SK-N-SH (cell line): Measurements from ENCODE around the gene VAV1. TPM values are rescaled to one million over a fixed set of nuclear protein-coding genes. Genes with fewer than 3 reads are reported as not detected.

ENCODE experiments used
- CHD2 ChIP-seq: fragments of 150-350 bp; IDR thresholded peaks from 2 replicates; pipeline ENCODE4 v1.6.1; 2018; ENCODE audit warnings: low read length; ENCODE audit not compliant: partially characterized antibody
- ELF1 ChIP-seq: IDR thresholded peaks from 2 replicates; pipeline ENCODE4 v1.4.0; 2012
- EP300 ChIP-seq, 2 experiments: IDR thresholded peaks; 2 replicates each; pipeline versions ENCODE4 v1.4.0 to v1.6.1; 2012; ENCODE audit warnings: borderline replicate concordance in 1 of 2, low read depth in 1 of 2, low read length in 1 of 2
- FOSL2 ChIP-seq: IDR thresholded peaks from 2 replicates; pipeline ENCODE4 v1.4.0; 2012; ENCODE audit warnings: low read depth, mild to moderate bottlenecking, moderate library complexity, borderline replicate concordance
- FOXJ3 ChIP-seq: sonication (generic); formaldehyde crosslinking; IDR thresholded peaks from 2 replicates; pipeline ENCODE4 v1.5.1; 2020; ENCODE audit warnings: mild to moderate bottlenecking, missing genetic modification reagents
- FOXM1 ChIP-seq: IDR thresholded peaks from 2 replicates; pipeline ENCODE4 v1.4.0; 2012; ENCODE audit warnings: low read depth, mild to moderate bottlenecking
- GABPA ChIP-seq: IDR thresholded peaks from 2 replicates; pipeline ENCODE4 v1.4.0; 2012; ENCODE audit warnings: low read depth, mild to moderate bottlenecking
- GATA2 ChIP-seq: sonication (generic); formaldehyde crosslinking; IDR thresholded peaks from 2 replicates; pipeline ENCODE4 v1.5.0; 2020; ENCODE audit warnings: mild to moderate bottlenecking, missing genetic modification reagents
- MEF2A ChIP-seq: IDR thresholded peaks from 2 replicates; pipeline ENCODE4 v1.4.0; 2012; ENCODE audit warnings: low read depth, borderline replicate concordance
- MXI1 ChIP-seq: IDR thresholded peaks from 2 replicates; pipeline ENCODE4 v1.6.1; 2012; ENCODE audit warnings: mild to moderate bottlenecking, low read depth, low read length, improper control_type of control experiment
- NFIC ChIP-seq: IDR thresholded peaks from 2 replicates; pipeline ENCODE4 v1.4.0; 2012; ENCODE audit warnings: borderline replicate concordance
- RAD21 ChIP-seq: IDR thresholded peaks from 2 replicates; pipeline ENCODE4 v1.6.1; 2012; ENCODE audit warnings: mild to moderate bottlenecking, low read length
- REST ChIP-seq: IDR thresholded peaks from 2 replicates; pipeline ENCODE4 v1.6.1; 2012; ENCODE audit warnings: mild to moderate bottlenecking, low read depth, low read length, moderate library complexity
- RXRA ChIP-seq: IDR thresholded peaks from 2 replicates; pipeline ENCODE4 v1.4.0; 2012; ENCODE audit warnings: low read depth, mild to moderate bottlenecking, borderline replicate concordance
- SIN3A ChIP-seq: IDR thresholded peaks from 2 replicates; pipeline ENCODE4 v1.6.1; 2012; ENCODE audit warnings: low read depth, mild to moderate bottlenecking, low read length, moderate library complexity, borderline replicate concordance
- TAF1 ChIP-seq: IDR thresholded peaks from 2 replicates; pipeline ENCODE4 v1.6.1; 2012; ENCODE audit warnings: low read depth, mild to moderate bottlenecking, low read length, moderate library complexity, borderline replicate concordance
- TCF12 ChIP-seq: IDR thresholded peaks from 2 replicates; pipeline ENCODE4 v1.4.0; 2012
- YY1 ChIP-seq: IDR thresholded peaks from 2 replicates; pipeline ENCODE4 v1.4.0; 2012; ENCODE audit warnings: low read depth, mild to moderate bottlenecking
- polyA plus RNA-seq, 3 experiments: library from polyadenylated mRNA; depleted of rRNA; stranded (reverse); fragments of >200 nt; gene quantifications; 2 replicates each; pipeline ENCODE4 v1.2.3, GENCODE V29; 2012
- TF ChIP-seq, protein P1 (sequence below): IDR thresholded peaks from 2 replicates; pipeline ENCODE4 v1.4.0; 2012; ENCODE audit warnings: low read depth, borderline replicate concordance
- TF ChIP-seq, protein P2 (sequence below): fragments of 150-350 bp; IDR thresholded peaks from 2 replicates; pipeline ENCODE4 v1.6.1; 2016; ENCODE audit warnings: mild to moderate bottlenecking, low read depth, low read length
- TF ChIP-seq, protein P3 (sequence below): IDR thresholded peaks from 2 replicates; pipeline ENCODE4 v1.4.0; 2012; ENCODE audit warnings: low read depth, borderline replicate concordance

VAV1 gene
- polyA plus RNA-seq, 1 of the 3 experiments (the other 2 are of a cell fraction), result 0.02 TPM

DNA sequence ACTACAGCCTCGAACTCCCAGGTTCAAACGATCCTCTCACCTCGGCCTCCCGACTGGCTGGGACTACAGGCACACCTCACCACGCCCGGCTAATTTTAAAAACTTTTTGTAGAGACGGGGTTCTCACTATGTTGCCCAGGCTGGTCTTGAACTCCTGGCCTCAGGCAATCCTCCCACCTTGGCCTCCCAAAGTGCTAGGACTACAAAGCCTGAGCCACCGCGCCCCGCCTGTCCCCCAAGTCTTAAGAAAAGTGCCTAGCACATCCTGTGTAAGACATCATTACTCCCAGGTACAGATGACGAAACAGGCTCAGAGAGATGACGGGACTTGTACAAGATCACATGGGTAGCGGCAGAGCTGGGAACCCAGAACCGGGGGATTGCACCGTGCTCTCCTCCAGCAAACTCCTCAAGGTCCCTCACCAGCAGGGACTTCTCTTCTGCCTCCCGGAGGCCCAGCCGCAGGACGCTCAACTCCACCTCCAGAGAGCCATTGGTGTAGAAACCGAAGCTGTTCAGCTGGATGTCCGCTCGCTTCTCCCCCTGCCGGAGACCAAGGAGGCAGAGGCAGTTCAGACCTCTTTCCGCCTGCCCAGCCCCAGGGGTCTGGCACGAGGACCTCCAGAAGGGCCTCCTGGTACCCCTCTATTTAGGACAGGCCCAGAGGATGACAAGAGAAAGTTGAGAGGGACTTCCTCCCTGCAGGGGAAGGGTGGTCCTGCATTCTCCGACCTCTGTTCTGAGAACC, 36.2 kb upstream of the VAV1 start (continued):
- TF ChIP-seq REST, result no peak
- no peak for TF ChIP-seq FOSL2
- no peak for TF ChIP-seq MEF2A
- no peak for TF ChIP-seq FOXM1
- no peak; the same call in 1 of the 2 replicates for TF ChIP-seq MXI1
- no peak for TF ChIP-seq FOXJ3 (CRISPR knock-in tag)
- TF ChIP-seq TCF12, result no peak
- TF ChIP-seq, protein P1, sequence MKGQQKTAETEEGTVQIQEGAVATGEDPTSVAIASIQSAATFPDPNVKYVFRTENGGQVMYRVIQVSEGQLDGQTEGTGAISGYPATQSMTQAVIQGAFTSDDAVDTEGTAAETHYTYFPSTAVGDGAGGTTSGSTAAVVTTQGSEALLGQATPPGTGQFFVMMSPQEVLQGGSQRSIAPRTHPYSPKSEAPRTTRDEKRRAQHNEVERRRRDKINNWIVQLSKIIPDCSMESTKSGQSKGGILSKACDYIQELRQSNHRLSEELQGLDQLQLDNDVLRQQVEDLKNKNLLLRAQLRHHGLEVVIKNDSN, result peak; percentile 46; the same call in 1 of the 2 replicates
- TF ChIP-seq CHD2, result peak; percentile 14
- no peak for TF ChIP-seq RXRA
- TF ChIP-seq ELF1, result no peak
- no peak for TF ChIP-seq GABPA
- no peak for TF ChIP-seq TAF1
- TF ChIP-seq SIN3A, result no peak
- TF ChIP-seq, protein P2, sequence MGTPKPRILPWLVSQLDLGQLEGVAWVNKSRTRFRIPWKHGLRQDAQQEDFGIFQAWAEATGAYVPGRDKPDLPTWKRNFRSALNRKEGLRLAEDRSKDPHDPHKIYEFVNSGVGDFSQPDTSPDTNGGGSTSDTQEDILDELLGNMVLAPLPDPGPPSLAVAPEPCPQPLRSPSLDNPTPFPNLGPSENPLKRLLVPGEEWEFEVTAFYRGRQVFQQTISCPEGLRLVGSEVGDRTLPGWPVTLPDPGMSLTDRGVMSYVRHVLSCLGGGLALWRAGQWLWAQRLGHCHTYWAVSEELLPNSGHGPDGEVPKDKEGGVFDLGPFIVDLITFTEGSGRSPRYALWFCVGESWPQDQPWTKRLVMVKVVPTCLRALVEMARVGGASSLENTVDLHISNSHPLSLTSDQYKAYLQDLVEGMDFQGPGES, result no peak
- TF ChIP-seq, protein P3, sequence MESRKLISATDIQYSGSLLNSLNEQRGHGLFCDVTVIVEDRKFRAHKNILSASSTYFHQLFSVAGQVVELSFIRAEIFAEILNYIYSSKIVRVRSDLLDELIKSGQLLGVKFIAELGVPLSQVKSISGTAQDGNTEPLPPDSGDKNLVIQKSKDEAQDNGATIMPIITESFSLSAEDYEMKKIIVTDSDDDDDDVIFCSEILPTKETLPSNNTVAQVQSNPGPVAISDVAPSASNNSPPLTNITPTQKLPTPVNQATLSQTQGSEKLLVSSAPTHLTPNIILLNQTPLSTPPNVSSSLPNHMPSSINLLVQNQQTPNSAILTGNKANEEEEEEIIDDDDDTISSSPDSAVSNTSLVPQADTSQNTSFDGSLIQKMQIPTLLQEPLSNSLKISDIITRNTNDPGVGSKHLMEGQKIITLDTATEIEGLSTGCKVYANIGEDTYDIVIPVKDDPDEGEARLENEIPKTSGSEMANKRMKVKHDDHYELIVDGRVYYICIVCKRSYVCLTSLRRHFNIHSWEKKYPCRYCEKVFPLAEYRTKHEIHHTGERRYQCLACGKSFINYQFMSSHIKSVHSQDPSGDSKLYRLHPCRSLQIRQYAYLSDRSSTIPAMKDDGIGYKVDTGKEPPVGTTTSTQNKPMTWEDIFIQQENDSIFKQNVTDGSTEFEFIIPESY, result no peak
- TF ChIP-seq RAD21, result peak; percentile 43
- TF ChIP-seq EP300 (IDR thresholded peaks at IDR 0.05; ENCODE audit: borderline replicate concordance in 1 of 2, low read depth in 1 of 2, low read length in 1 of 2), result no peak
- TF ChIP-seq GATA2, result no peak
- no peak for TF ChIP-seq NFIC
- TF ChIP-seq YY1, result no peak
- TF ChIP-seq, all 33 proteins: peak for 5
